Breast epithelium (tissue), 3 donors: Measurements from ENCODE around the gene FLACC1.

ENCODE experiments used
- CTCF ChIP-seq, 3 donors: fragments of 450-650 bp; IDR thresholded peaks; one replicate each; pipeline ENCODE4 v1.5.1; 2016 to 2017; ENCODE audit warnings: antibody characterized with exemption in 3 of 3, mild to moderate bottlenecking in 3 of 3, moderate library complexity in 3 of 3
- POLR2A ChIP-seq: fragments of 450-650 bp; IDR thresholded peaks from one replicate; pipeline ENCODE4 v1.6.1; 2016; ENCODE audit warnings: antibody characterized with exemption, mild to moderate bottlenecking, moderate library complexity
- POLR2AphosphoS5 ChIP-seq, 3 donors: sonication (generic); formaldehyde crosslinking; IDR thresholded peaks; one replicate each; pipeline ENCODE4 v1.6.1; 2017; ENCODE audit warnings: antibody characterized with exemption in 3 of 3

- TF ChIP-seq CTCF (IDR thresholded peaks at IDR 0.05) (no peak), POLR2A (no peak), POLR2AphosphoS5 (IDR thresholded peaks at IDR 0.05) (no peak)
Observed at GRCh38 chr2:201347138-201347537, 10.0 kb downstream of the FLACC1 start.
